SK-N-SH (cell line): Measurements from ENCODE around the gene ADTRP. TPM values are rescaled to one million over a fixed set of nuclear protein-coding genes. Genes with fewer than 3 reads are reported as not detected.
A peak's percentile ranks its signal among the peaks of the same experiment; 100 is the strongest.

Experiments
- CTCF ChIA-PET: fragments of 300-600, 350-600 bp; formaldehyde crosslinking; extraction: SDS; loops from one replicate; lab custom pipeline; 2021; lab: Yijun Ruan, JAX
- POLR2A ChIA-PET: fragments of 350-600 bp; sonication (Branson Sonifier 250); formaldehyde crosslinking; extraction: SDS; loops from one replicate; lab custom pipeline; 2020; ENCODE audit warnings: antibody characterized with exemption, inconsistent platforms; lab: Yijun Ruan, JAX
- DNase-seq: peaks from one replicate; pipeline ENCODE4 v3.0.0; 2012
- H2AFZ ChIP-seq: fragments of 200-600 bp; sonication (generic); 2 replicates; pipeline ENCODE4 v1.8.1; 2016; ENCODE audit warnings: antibody characterized with exemption, mild to moderate bottlenecking, low read depth
- H3F3A ChIP-seq: fragments of 200-600 bp; sonication (generic); replicated peaks from 2 replicates; pipeline ENCODE3; 2016; ENCODE audit warnings: antibody characterized with exemption, mild to moderate bottlenecking; ENCODE audit not compliant: insufficient read depth
- H3K27ac ChIP-seq, 2 experiments: fragments of 200-500 bp in 1 of 2; fragments of 200-600 bp in 1 of 2; sonication (Bioruptor generic) in 1 of 2; sonication (generic), shearing (Covaris generic) in 1 of 2; 2 replicates each; pipeline versions ENCODE4 v1.5.1 to v1.6.1; 2014 to 2016; ENCODE audit warnings: low read depth in 2 of 2, inconsistent platforms in 1 of 2, low read length in 1 of 2, mild to moderate bottlenecking in 1 of 2, mixed read lengths in 1 of 2
- H3K27me3 ChIP-seq: fragments of 200-600 bp; sonication (generic), shearing (Covaris generic); 2 replicates; pipeline ENCODE4 v1.6.1; 2016; ENCODE audit warnings: mixed run types; ENCODE audit not compliant: insufficient read depth
- H3K36me3 ChIP-seq, 2 experiments: fragments of 200-500 bp in 1 of 2; fragments of 200-600 bp in 1 of 2; sonication (Bioruptor generic) in 1 of 2; sonication (generic) in 1 of 2; replicated peaks in 1 of 2; 2 replicates each; pipeline versions ENCODE3 to v1.5.1; 2014 to 2016; ENCODE audit warnings: low read length in 1 of 2, mild to moderate bottlenecking in 1 of 2; ENCODE audit not compliant: insufficient read depth in 2 of 2, control insufficient read depth in 1 of 2
- H3K4me1 ChIP-seq, 2 experiments: fragments of 200-500 bp in 1 of 2; fragments of 200-600 bp in 1 of 2; sonication (Bioruptor generic) in 1 of 2; sonication (generic), shearing (Covaris generic) in 1 of 2; 2 replicates each; pipeline versions ENCODE4 v1.5.1 to v1.6.1; 2014 to 2016; ENCODE audit warnings: low read depth in 1 of 2, low read length in 1 of 2, mixed run types in 1 of 2; ENCODE audit not compliant: insufficient read depth in 2 of 2, control insufficient read depth in 1 of 2
- H3K4me2 ChIP-seq: fragments of 200-600 bp; sonication (generic), shearing (Covaris generic); 2 replicates; pipeline ENCODE4 v1.6.1; 2017; ENCODE audit warnings: mixed run types
- H3K4me3 ChIP-seq, 2 experiments: fragments of 200-500 bp in 1 of 2; fragments of 200-600 bp in 1 of 2; sonication (Bioruptor generic) in 1 of 2; sonication (generic), shearing (Covaris generic) in 1 of 2; 2 replicates each; pipeline versions ENCODE4 v1.5.1 to v1.8.1; 2014 to 2016; ENCODE audit warnings: low read depth in 2 of 2, inconsistent platforms in 1 of 2, low read length in 1 of 2, mild to moderate bottlenecking in 1 of 2, mixed read lengths in 1 of 2, moderate library complexity in 1 of 2
- H3K79me2 ChIP-seq: fragments of 200-600 bp; sonication (generic); 2 replicates; pipeline ENCODE4 v1.8.1; 2017; ENCODE audit warnings: mild to moderate bottlenecking; ENCODE audit not compliant: insufficient read depth
- H3K9ac ChIP-seq: fragments of 200-600 bp; sonication (generic); 2 replicates; pipeline ENCODE4 v1.6.1; 2017; ENCODE audit warnings: mixed run types
- H3K9me2 ChIP-seq: fragments of 200-600 bp; sonication (generic); 2 replicates; pipeline ENCODE4 v1.6.1; 2017; ENCODE audit warnings: mixed run types
- H3K9me3 ChIP-seq: fragments of 200-600 bp; sonication (generic); 2 replicates; pipeline ENCODE4 v1.6.1; 2017; ENCODE audit warnings: mixed run types, mild to moderate bottlenecking, moderate library complexity
- H4K20me1 ChIP-seq: fragments of 200-600 bp; sonication (generic); 2 replicates; pipeline ENCODE4 v1.6.1; 2017; ENCODE audit warnings: mild to moderate bottlenecking, mixed run types; ENCODE audit not compliant: insufficient read depth
- CHD2 ChIP-seq: fragments of 150-350 bp; IDR thresholded peaks from 2 replicates; pipeline ENCODE4 v1.6.1; 2018; ENCODE audit warnings: low read length; ENCODE audit not compliant: partially characterized antibody
- ELF1 ChIP-seq: IDR thresholded peaks from 2 replicates; pipeline ENCODE4 v1.4.0; 2012
- EZH2phosphoT487 ChIP-seq: fragments of 200-600 bp; sonication (generic); IDR thresholded peaks from 2 replicates; pipeline ENCODE4 v1.6.1; 2017; ENCODE audit warnings: low read depth, mixed run types, mild to moderate bottlenecking, antibody characterized with exemption, moderate library complexity, borderline replicate concordance
- FOSL2 ChIP-seq: IDR thresholded peaks from 2 replicates; pipeline ENCODE4 v1.4.0; 2012; ENCODE audit warnings: low read depth, mild to moderate bottlenecking, moderate library complexity, borderline replicate concordance
- FOXM1 ChIP-seq: IDR thresholded peaks from 2 replicates; pipeline ENCODE4 v1.4.0; 2012; ENCODE audit warnings: low read depth, mild to moderate bottlenecking
- GABPA ChIP-seq: IDR thresholded peaks from 2 replicates; pipeline ENCODE4 v1.4.0; 2012; ENCODE audit warnings: low read depth, mild to moderate bottlenecking
- IRF3 ChIP-seq: fragments of 150-350 bp; IDR thresholded peaks from 2 replicates; pipeline ENCODE4 v1.6.1; 2016; ENCODE audit warnings: mild to moderate bottlenecking, low read depth, low read length
- JUND ChIP-seq: IDR thresholded peaks from 2 replicates; pipeline ENCODE4 v1.4.0; 2012
- MAX ChIP-seq: IDR thresholded peaks from 2 replicates; pipeline ENCODE4 v1.4.0; 2012; ENCODE audit warnings: low read depth
- MXI1 ChIP-seq: IDR thresholded peaks from 2 replicates; pipeline ENCODE4 v1.6.1; 2012; ENCODE audit warnings: mild to moderate bottlenecking, low read depth, low read length, improper control_type of control experiment
- NRF1 ChIP-seq: IDR thresholded peaks from 2 replicates; pipeline ENCODE4 v1.6.1; 2012; ENCODE audit warnings: low read depth, mild to moderate bottlenecking, low read length
- RAD21 ChIP-seq: IDR thresholded peaks from 2 replicates; pipeline ENCODE4 v1.6.1; 2012; ENCODE audit warnings: mild to moderate bottlenecking, low read length
- RCOR1 ChIP-seq: fragments of 150-350 bp; IDR thresholded peaks from 2 replicates; pipeline ENCODE4 v1.6.1; 2017; ENCODE audit warnings: antibody characterized with exemption, low read length
- REST ChIP-seq: IDR thresholded peaks from 2 replicates; pipeline ENCODE4 v1.6.1; 2012; ENCODE audit warnings: mild to moderate bottlenecking, low read depth, low read length, moderate library complexity
- RFX5 ChIP-seq: IDR thresholded peaks from 2 replicates; pipeline ENCODE4 v1.6.1; 2012; ENCODE audit warnings: mild to moderate bottlenecking, improper control_type of control experiment, low read length
- SMC3 ChIP-seq: IDR thresholded peaks from 2 replicates; pipeline ENCODE4 v1.6.1; 2012; ENCODE audit warnings: low read depth, low read length, improper control_type of control experiment
- USF2 ChIP-seq: fragments of 150-350 bp; IDR thresholded peaks from 2 replicates; pipeline ENCODE4 v1.6.1; 2017; ENCODE audit warnings: antibody characterized with exemption, low read length, low read depth, borderline replicate concordance
- ZBTB33 ChIP-seq: IDR thresholded peaks from 2 replicates; pipeline ENCODE4 v1.4.0; 2012; ENCODE audit warnings: low read depth, borderline replicate concordance
- WGBS: methylation state at CpG from one replicate; pipeline ENCODE4 v1.1.6; 2017; ENCODE audit warnings: low lambda C conversion rate; 5-methylcytosine and 5-hydroxymethylcytosine counted together
- polyA plus RNA-seq, 3 experiments: library from polyadenylated mRNA; depleted of rRNA; stranded (reverse); fragments of >200 nt; gene quantifications; 2 replicates each; pipeline ENCODE4 v1.2.3, GENCODE V29; 2012

Gene ADTRP
- polyA plus RNA-seq, 1 of the 3 experiments (the other 2 are of a cell fraction): 0.84 TPM

GRCh38 chr6:11675601-11676000 lies 103.0 kb downstream of the ADTRP start:
- Histone ChIP-seq H3K9me2 (no peaks in the 10 kb centered on the region), H4K20me1 (no peaks in the 10 kb centered on the region), H3K79me2 (no peaks in the 10 kb centered on the region), H3F3A (no peaks in the 10 kb centered on the region), H3K4me1 (no peaks in the 10 kb centered on the region; a peak in 1 of 4 replicates), H3K4me2 (no peak overlapping the region), H3K9ac (no peak overlapping the region), H3K9me3 (0 out of 2 replicates have a peak, but pooled peaks cover 6% of the 10 kb centered on the region), H3K4me3 (no peak overlapping the region), H3K27me3 (no peaks in the 10 kb centered on the region), H3K27ac (no peak overlapping the region), H3K36me3 (no peaks in the 10 kb centered on the region), H2AFZ (peak overlapping the region; percentile 63; the same call in 1 of the 2 replicates)
- ChIA-PET CTCF (no interaction called here), POLR2A (no interaction called here)
- 91% methylated on average over 2 of the region's 2 CpGs for WGBS
- DNase-seq: no peak
- TF ChIP-seq MXI1 (no peak), CHD2 (no peak), JUND (no peak), ZBTB33 (no peak), FOSL2 (no peak), EZH2phosphoT487 (no peak), REST (no peak), GABPA (no peak), FOXM1 (no peak), NRF1 (no peak), USF2 (no peak), RFX5 (no peak), RCOR1 (no peak), RAD21 (no peak), ELF1 (no peak), SMC3 (no peak), IRF3 (no peak), MAX (no peak)
